Left ventricle myocardium inferior (tissue), 1 donor: ENCODE measurements around the gene USP17L13. TPM values are rescaled to one million over a fixed set of nuclear protein-coding genes. Genes with fewer than 3 reads are reported as not detected.
A peak's percentile ranks its signal among the peaks of the same experiment; 100 is the strongest.
"Not testable (repeated sequence)": the region's sequence is repeated elsewhere in the genome, so short reads cannot be mapped to it uniquely, and the experiment has no call there.

Source experiments
- DNase-seq: peaks from one replicate; pipeline ENCODE4 v3.0.0-alpha.2; 2020
- H3K27ac ChIP-seq: fragments of 200-600 bp; replicated peaks from 2 replicates; pipeline ENCODE4 v1.8.0; 2021
- H3K27me3 ChIP-seq: fragments of 200-600 bp; 2 replicates; pipeline ENCODE4 v1.8.0; 2021; ENCODE audit warnings: low read depth
- H3K36me3 ChIP-seq: fragments of 200-600 bp; 2 replicates; pipeline ENCODE4 v1.8.0; 2021
- H3K4me1 ChIP-seq: fragments of 200-600 bp; 2 replicates; pipeline ENCODE4 v1.8.0; 2021
- H3K4me3 ChIP-seq: fragments of 200-600 bp; 2 replicates; pipeline ENCODE4 v1.8.0; 2021; ENCODE audit warnings: mild to moderate bottlenecking, moderate library complexity
- H3K9me3 ChIP-seq: fragments of 200-600 bp; replicated peaks from 2 replicates; pipeline ENCODE4 v1.8.0; 2021
- intact Hi-C: fragments of 100-400 bp; cut with micrococcal nuclease; formaldehyde crosslinking; loops from one replicate; pipeline ENCODE4 v1.11.0; 2022
- long read RNA-seq: library from polyadenylated mRNA; unstranded; transcript quantifications from one replicate; pipeline ENCODE4 v2.0.0, GENCODE V29; 2021
- total RNA-seq: library from RNA; stranded (reverse); fragmentation: NEBNext Ultra II Directional; extraction: Animal tissue kit (Norgen Biotek cat#: 25700); gene quantifications from one replicate; pipeline ENCODE4 v1.2.1, GENCODE V29; 2021
- donor health status: DM: no; HTN: yes; CAD: no; lungs with severe emphysema.

Gene USP17L13
- not detected for total RNA-seq
- long read RNA-seq, result 0 reads

GRCh38 chr4:9224596-9224995 is at the start of gene USP17L13:
Gene USP17L13 (plus strand): TSS chr4:9224896. CDS start chr4:9224896, 0 bp downstream.
- H3K36me3 ChIP-seq, intact Hi-C loops, H3K4me1 ChIP-seq, DNase-seq, H3K27me3 ChIP-seq, H3K9me3 ChIP-seq, H3K27ac ChIP-seq, H3K4me3 ChIP-seq: not testable (repeated sequence)

- H3K36me3 ChIP-seq, intact Hi-C loops, H3K9me3 ChIP-seq, H3K27me3 ChIP-seq, H3K27ac ChIP-seq, H3K4me1 ChIP-seq, DNase-seq, H3K4me3 ChIP-seq: not testable (repeated sequence)
These were observed 14.3 kb upstream of the USP17L13 start, which contains the start of gene USP17L10 for GRCh38 chr4:9210357-9210756. Gene USP17L10 (plus strand): TSS chr4:9210657. CDS start chr4:9210657, 0 bp downstream.

- H3K4me3 ChIP-seq, intact Hi-C loops, H3K4me1 ChIP-seq, H3K9me3 ChIP-seq, DNase-seq, H3K27ac ChIP-seq, H3K27me3 ChIP-seq, H3K36me3 ChIP-seq: not testable (repeated sequence)
These were observed 10.0 kb upstream of the USP17L13 start for GRCh38 chr4:9214701-9215100.

- H3K36me3 ChIP-seq, H3K27me3 ChIP-seq, H3K4me1 ChIP-seq, H3K4me3 ChIP-seq, H3K27ac ChIP-seq, DNase-seq, intact Hi-C loops, H3K9me3 ChIP-seq: not testable (repeated sequence)
These were observed 9.6 kb upstream of the USP17L13 start, which contains the start of gene USP17L11 for GRCh38 chr4:9215105-9215504. Gene USP17L11 (plus strand): TSS chr4:9215405. CDS start chr4:9215405, 0 bp downstream.

GRCh38 chr4:9219852-9220251 is 4.8 kb upstream of the USP17L13 start, which contains the start of gene USP17L12:
Gene USP17L12 (plus strand): TSS chr4:9220152. CDS start chr4:9220152, 0 bp downstream.
- intact Hi-C loops, DNase-seq, H3K36me3 ChIP-seq, H3K4me3 ChIP-seq, H3K27me3 ChIP-seq, H3K27ac ChIP-seq, H3K4me1 ChIP-seq, H3K9me3 ChIP-seq: not testable (repeated sequence)

- H3K4me1 ChIP-seq, intact Hi-C loops, H3K27ac ChIP-seq, H3K4me3 ChIP-seq, H3K36me3 ChIP-seq, H3K27me3 ChIP-seq, H3K9me3 ChIP-seq, DNase-seq: not testable (repeated sequence)
These were observed 5.6 kb downstream of the USP17L13 start for GRCh38 chr4:9230249-9230648.

- H3K27ac ChIP-seq, H3K36me3 ChIP-seq, H3K9me3 ChIP-seq, H3K27me3 ChIP-seq, H3K4me3 ChIP-seq, intact Hi-C loops, DNase-seq, H3K4me1 ChIP-seq: not testable (repeated sequence)
These were observed 9.4 kb downstream of the USP17L13 start, which contains the start of gene USP17L15 for GRCh38 chr4:9234085-9234484. Gene USP17L15 (plus strand): TSS chr4:9234385. CDS start chr4:9234385, 0 bp downstream.

GRCh38 chr4:9238461-9238860 is 13.8 kb downstream of the USP17L13 start:
- H3K4me3 ChIP-seq, H3K9me3 ChIP-seq, DNase-seq, H3K36me3 ChIP-seq, H3K4me1 ChIP-seq, H3K27ac ChIP-seq, intact Hi-C loops, H3K27me3 ChIP-seq: not testable (repeated sequence)

- H3K27ac ChIP-seq, intact Hi-C loops, DNase-seq, H3K36me3 ChIP-seq, H3K4me1 ChIP-seq, H3K27me3 ChIP-seq, H3K4me3 ChIP-seq, H3K9me3 ChIP-seq: not testable (repeated sequence)
These were observed 18.9 kb downstream of the USP17L13 start, which contains the start of gene USP17L17 for GRCh38 chr4:9243579-9243978. Gene USP17L17 (plus strand): TSS chr4:9243879. CDS start chr4:9243879, 0 bp downstream.

GRCh38 chr4:9247953-9248680 is 23.4 kb downstream of the USP17L13 start, which contains the start of gene USP17L18:
Gene USP17L18 (plus strand): TSS chr4:9248630. CDS start chr4:9248630, 0 bp downstream.
- H3K27ac ChIP-seq, intact Hi-C loops: not testable (repeated sequence)

GRCh38 chr4:9253078-9253477 is 28.4 kb downstream of the USP17L13 start, which contains the start of gene USP17L19:
Gene USP17L19 (plus strand): TSS chr4:9253378. CDS start chr4:9253378, 0 bp downstream.
- H3K4me1 ChIP-seq, intact Hi-C loops, H3K27me3 ChIP-seq, H3K36me3 ChIP-seq, H3K4me3 ChIP-seq, H3K27ac ChIP-seq, H3K9me3 ChIP-seq, DNase-seq: not testable (repeated sequence)

More at GRCh38 chr4:9247953-9248680, 23.4 kb downstream of the USP17L13 start, which contains the start of gene USP17L18:
- not testable (repeated sequence) for H3K4me1 ChIP-seq, H3K27me3 ChIP-seq, H3K36me3 ChIP-seq, H3K4me3 ChIP-seq, H3K9me3 ChIP-seq
- DNase-seq, result peak; percentile 2

- intact Hi-C loops, H3K9me3 ChIP-seq, H3K4me3 ChIP-seq, H3K27me3 ChIP-seq, H3K27ac ChIP-seq, H3K36me3 ChIP-seq, DNase-seq, H3K4me1 ChIP-seq: not testable (repeated sequence)
These were observed 33.1 kb downstream of the USP17L13 start, which contains the start of gene USP17L20 for GRCh38 chr4:9257824-9258223. Gene USP17L20 (plus strand): TSS chr4:9258124. CDS start chr4:9258124, 0 bp downstream.

- H3K27me3 ChIP-seq, H3K4me1 ChIP-seq, H3K27ac ChIP-seq, DNase-seq, H3K36me3 ChIP-seq, H3K4me3 ChIP-seq, intact Hi-C loops, H3K9me3 ChIP-seq: not testable (repeated sequence)
These were observed 37.9 kb downstream of the USP17L13 start, which contains the start of gene USP17L21 for GRCh38 chr4:9262572-9262971. Gene USP17L21 (plus strand): TSS chr4:9262872. CDS start chr4:9262872, 0 bp downstream.
